H1 (cell line): ENCODE results near the gene BRMS1L. TPM values are rescaled to one million over a fixed set of nuclear protein-coding genes. Genes with fewer than 3 reads are reported as not detected.

Source experiments
- CTCF ChIA-PET: fragments of 300-600 bp; sonication (Branson Sonifier 250); formaldehyde crosslinking; loops from one replicate; lab custom pipeline; 2021; ENCODE audit not compliant: partially characterized antibody; lab: Charles Lee
- POLR2A ChIA-PET: fragments of 300-600 bp; sonication (Branson Sonifier 250); formaldehyde crosslinking; loops from one replicate; lab custom pipeline; 2021; ENCODE audit warnings: inconsistent platforms; ENCODE audit not compliant: partially characterized antibody; lab: Charles Lee
- DNase-seq, 2 experiments: peaks; one replicate each; pipeline versions ENCODE4 v3.0.0 to v3.0.0-alpha.2; 2010 to 2022; ENCODE audit warnings: low spot score in 2 of 2, low read depth in 1 of 2, mixed read lengths in 1 of 2
- FAIRE-seq: peaks from 2 replicates; lab custom pipeline; 2011; peaks lifted over from hg19 to GRCh38; lab: Jason Lieb, UNC
- H2AFZ ChIP-seq: 2 replicates; pipeline ENCODE4 v1.8.1; 2012; ENCODE audit warnings: low read length, inconsistent platforms
- H2AK5ac ChIP-seq: 2 replicates; pipeline ENCODE4 v1.6.1; 2013; ENCODE audit warnings: low read depth, low read length
- H2BK120ac ChIP-seq: replicated peaks from 2 replicates; pipeline ENCODE3; 2013; ENCODE audit warnings: low read depth, low read length, inconsistent platforms
- H2BK12ac ChIP-seq: 2 replicates; pipeline ENCODE4 v1.6.1; 2013; ENCODE audit warnings: low read depth, low read length
- H2BK15ac ChIP-seq: 2 replicates; pipeline ENCODE4 v1.6.1; 2013; ENCODE audit warnings: low read length
- H2BK20ac ChIP-seq: 2 replicates; pipeline ENCODE4 v1.6.1; 2013; ENCODE audit warnings: low read length
- H2BK5ac ChIP-seq: 2 replicates; pipeline ENCODE4 v1.6.1; 2013; ENCODE audit warnings: low read depth, low read length
- H3K14ac ChIP-seq: 2 replicates; pipeline ENCODE4 v1.6.1; 2013; ENCODE audit warnings: inconsistent platforms; ENCODE audit not compliant: insufficient read length
- H3K18ac ChIP-seq: 2 replicates; pipeline ENCODE4 v1.6.1; 2013; ENCODE audit warnings: low read length; ENCODE audit errors: extremely low read depth
- H3K23ac ChIP-seq: 2 replicates; pipeline ENCODE4 v1.6.1; 2013; ENCODE audit warnings: inconsistent platforms; ENCODE audit not compliant: insufficient read length
- H3K23me2 ChIP-seq: 2 replicates; pipeline ENCODE4 v1.6.1; 2013; ENCODE audit warnings: low read depth, low read length
- H3K27ac ChIP-seq: 2 replicates; pipeline ENCODE4 v1.6.1; 2011; ENCODE audit warnings: low read depth, low read length, inconsistent platforms
- H3K27me3 ChIP-seq, 4 experiments: replicated peaks in 1 of 4; 1 replicate in 1 of 4; 2 replicates in 3 of 4; pipeline versions ENCODE4 v1.6.1 to v1.8.1; 2011 to 2013; ENCODE audit warnings: low read length in 3 of 4, mild to moderate bottlenecking in 3 of 4, inconsistent platforms in 2 of 4, mixed read lengths in 2 of 4, moderate library complexity in 1 of 4; ENCODE audit not compliant: control insufficient read depth in 3 of 4, insufficient read depth in 3 of 4; ENCODE audit errors: extremely low read depth in 1 of 4
- H3K36me3 ChIP-seq, 4 experiments: 2 replicates each; pipeline versions ENCODE4 v1.6.1 to v1.8.1; 2011 to 2013; ENCODE audit warnings: mild to moderate bottlenecking in 4 of 4, low read length in 3 of 4, moderate library complexity in 2 of 4, control low read depth in 1 of 4, inconsistent platforms in 1 of 4; ENCODE audit not compliant: insufficient read depth in 4 of 4, control insufficient read depth in 2 of 4
- H3K4ac ChIP-seq: replicated peaks from 2 replicates; pipeline ENCODE3; 2013; ENCODE audit warnings: low read length, low read depth, mixed read lengths, inconsistent platforms; ENCODE audit not compliant: insufficient read length
- H3K4me1 ChIP-seq, 4 experiments: replicated peaks in 1 of 4; 1 replicate in 1 of 4; 2 replicates in 3 of 4; pipeline versions ENCODE4 v1.6.1 to v1.8.1; 2011 to 2013; ENCODE audit warnings: low read length in 3 of 4, inconsistent platforms in 2 of 4, mixed read lengths in 1 of 4; ENCODE audit not compliant: insufficient read depth in 4 of 4, control insufficient read depth in 3 of 4
- H3K4me2 ChIP-seq, 2 experiments: 2 replicates each; pipeline versions ENCODE4 v1.6.1 to v1.8.1; 2011 to 2013; ENCODE audit warnings: low read depth in 2 of 2, low read length in 2 of 2, control low read depth in 1 of 2, inconsistent platforms in 1 of 2, mild to moderate bottlenecking in 1 of 2; ENCODE audit not compliant: insufficient read depth in 1 of 2
- H3K4me3 ChIP-seq, 4 experiments: fragments of 200-600, 300-600 bp in 1 of 4; sonication (generic), shearing (Covaris generic), sonication (Bioruptor Twin) in 1 of 4; 2 replicates each; pipeline versions ENCODE4 v1.5.1 to v1.8.1; 2011 to 2016; ENCODE audit warnings: low read length in 4 of 4, low read depth in 3 of 4, control low read depth in 2 of 4, inconsistent platforms in 2 of 4, mild to moderate bottlenecking in 2 of 4, mixed read lengths in 1 of 4, moderate library complexity in 1 of 4; ENCODE audit not compliant: insufficient read depth in 2 of 4; ENCODE audit errors: extremely low read depth in 1 of 4
- H3K56ac ChIP-seq: replicated peaks from 2 replicates; pipeline ENCODE3; 2013; ENCODE audit warnings: low read depth, mild to moderate bottlenecking, mixed read lengths, low read length, inconsistent platforms; ENCODE audit not compliant: insufficient read length
- H3K79me1 ChIP-seq: 2 replicates; pipeline ENCODE4 v1.6.1; 2013; ENCODE audit warnings: low read depth, low read length, control low read depth
- H3K79me2 ChIP-seq, 2 experiments: 2 replicates each; pipeline versions ENCODE4 v1.6.1 to v1.8.1; 2012 to 2013; ENCODE audit warnings: low read length in 2 of 2, mild to moderate bottlenecking in 2 of 2, inconsistent platforms in 1 of 2; ENCODE audit not compliant: insufficient read depth in 2 of 2, control insufficient read depth in 1 of 2
- H3K9ac ChIP-seq, 4 experiments: replicated peaks in 1 of 4; 1 replicate in 1 of 4; 2 replicates in 3 of 4; pipeline versions ENCODE4 v1.6.1 to v1.8.1; 2011 to 2013; ENCODE audit warnings: low read depth in 3 of 4, low read length in 3 of 4, control low read depth in 2 of 4, mild to moderate bottlenecking in 2 of 4, moderate library complexity in 2 of 4, inconsistent platforms in 1 of 4; ENCODE audit errors: extremely low read depth in 1 of 4
- H3K9me3 ChIP-seq, 2 experiments: 2 replicates each; pipeline versions ENCODE4 v1.6.1 to v1.8.1; 2012 to 2013; ENCODE audit warnings: mild to moderate bottlenecking in 2 of 2, moderate library complexity in 2 of 2, control low read depth in 1 of 2, inconsistent platforms in 1 of 2, low read depth in 1 of 2, low read length in 1 of 2, mixed read lengths in 1 of 2; ENCODE audit not compliant: insufficient read depth in 2 of 2
- H4K20me1 ChIP-seq, 2 experiments: replicated peaks in 1 of 2; 2 replicates each; pipeline versions ENCODE3 to v1.8.1; 2011 to 2013; ENCODE audit warnings: inconsistent platforms in 2 of 2, low read length in 2 of 2, mild to moderate bottlenecking in 1 of 2; ENCODE audit not compliant: insufficient read depth in 2 of 2, control insufficient read depth in 1 of 2
- H4K5ac ChIP-seq: 2 replicates; pipeline ENCODE4 v1.6.1; 2013; ENCODE audit warnings: low read length, low read depth, mixed read lengths, inconsistent platforms; ENCODE audit not compliant: insufficient read length
- H4K8ac ChIP-seq: 2 replicates; pipeline ENCODE4 v1.8.0; 2013; ENCODE audit warnings: mild to moderate bottlenecking, moderate library complexity, low read length, inconsistent platforms; ENCODE audit not compliant: insufficient read depth; ENCODE audit errors: extremely low read depth
- H4K91ac ChIP-seq: replicated peaks from 2 replicates; pipeline ENCODE3; 2013; ENCODE audit warnings: low read length, mixed read lengths, inconsistent platforms; ENCODE audit not compliant: insufficient read length
- BACH1 ChIP-seq: IDR thresholded peaks from 2 replicates; pipeline ENCODE4 v1.6.1; 2012; ENCODE audit warnings: low read length, improper control_type of control experiment
- BCL11A ChIP-seq, 2 experiments: IDR thresholded peaks; one replicate each; pipeline ENCODE4 v1.6.1; 2011; ENCODE audit warnings: low read depth in 2 of 2, low read length in 2 of 2, mild to moderate bottlenecking in 2 of 2
- CEBPB ChIP-seq: IDR thresholded peaks from 2 replicates; pipeline ENCODE4 v1.6.1; 2012; ENCODE audit warnings: low read depth, low read length
- CHD1 ChIP-seq: IDR thresholded peaks from 2 replicates; pipeline ENCODE4 v1.6.1; 2012; ENCODE audit warnings: low read depth, low read length, improper control_type of control experiment
- CHD2 ChIP-seq: IDR thresholded peaks from 2 replicates; pipeline ENCODE4 v1.6.1; 2012; ENCODE audit warnings: low read length, improper control_type of control experiment
- EGR1 ChIP-seq: IDR thresholded peaks from 2 replicates; pipeline ENCODE4 v1.6.1; 2011; ENCODE audit warnings: low read depth, low read length, borderline replicate concordance
- EZH2 ChIP-seq: fragments of 200-600 bp; sonication (generic); IDR thresholded peaks from 2 replicates; pipeline ENCODE4 v1.7.1; 2012; ENCODE audit warnings: low read depth, mild to moderate bottlenecking, moderate library complexity, low read length, inconsistent platforms; ENCODE audit not compliant: severe bottlenecking
- HDAC6 ChIP-seq: IDR thresholded peaks from one replicate; pipeline ENCODE4 v1.7.1; 2012; ENCODE audit warnings: low read depth, mild to moderate bottlenecking, inconsistent platforms, low read length, moderate library complexity
- MAFK ChIP-seq: IDR thresholded peaks from 2 replicates; pipeline ENCODE4 v1.6.1; 2012; ENCODE audit warnings: low read depth, mild to moderate bottlenecking, improper control_type of control experiment, low read length
- NANOG ChIP-seq: IDR thresholded peaks from 2 replicates; pipeline ENCODE4 v1.6.1; 2011; ENCODE audit warnings: low read length, low read depth, mild to moderate bottlenecking, inconsistent platforms; ENCODE audit not compliant: insufficient read depth, poor library complexity, severe bottlenecking
- RXRA ChIP-seq: IDR thresholded peaks from 2 replicates; pipeline ENCODE4 v1.6.1; 2011; ENCODE audit warnings: low read depth, mild to moderate bottlenecking, low read length, moderate library complexity; ENCODE audit not compliant: insufficient read depth
- SIRT6 ChIP-seq: IDR thresholded peaks from one replicate; pipeline ENCODE4 v1.7.1; 2012; ENCODE audit warnings: low read length, inconsistent platforms
- SUZ12 ChIP-seq: fragments of 200-600 bp; sonication (generic); IDR thresholded peaks from 2 replicates; pipeline ENCODE4 v1.6.1; 2012; ENCODE audit warnings: mild to moderate bottlenecking, inconsistent platforms, low read length, moderate library complexity, mixed read lengths
- TCF12 ChIP-seq: IDR thresholded peaks from 2 replicates; pipeline ENCODE4 v1.6.1; 2011; ENCODE audit warnings: low read depth, mild to moderate bottlenecking, low read length
- ZNF274 ChIP-seq: IDR thresholded peaks from 2 replicates; pipeline ENCODE4 v1.7.0; 2012; ENCODE audit warnings: low read length, borderline replicate concordance; ENCODE audit errors: extremely low read depth
- WGBS, 2 experiments: shearing (Covaris generic) in 1 of 2; methylation state at CpG; one replicate each; pipeline versions ENCODE4 v1.1.6 to v1.1.7; 2013 to 2015; ENCODE audit warnings: low lambda C conversion rate in 2 of 2, mixed read lengths in 2 of 2, inconsistent platforms in 1 of 2, low coverage in 1 of 2, missing lambda C conversion rate in 1 of 2; ENCODE audit not compliant: insufficient replicate concordance in 2 of 2, insufficient coverage in 1 of 2, insufficient read length in 1 of 2; ENCODE audit errors: extremely low coverage in 1 of 2, missing lambda C conversion rate in 1 of 2; 5-methylcytosine and 5-hydroxymethylcytosine counted together
- polyA plus RNA-seq, 7 experiments: library from polyadenylated mRNA; depleted of rRNA in 3 of 7; stranded (reverse) in 5 of 7; unstranded in 2 of 7; fragments of >200 nt in 5 of 7; fragments of 200-250 nt in 2 of 7; gene quantifications; 1 replicate in 5 of 7; 2 replicates in 1 of 7; 4 replicates in 1 of 7; pipeline versions ENCODE4 v1.2.1 to v1.2.3, GENCODE V29; 2011 to 2013; ENCODE audit warnings: missing spikeins in 2 of 7, mixed read lengths in 2 of 7
- total RNA-seq: library from RNA; stranded (reverse); fragmentation: NEBNext Ultra II Directional; extraction: Animal tissue kit (Norgen Biotek cat#: 25700); gene quantifications from 2 replicates; pipeline ENCODE4 v1.2.1, GENCODE V29; 2021

BRMS1L gene
- total and polyA plus RNA-seq, 2 of the 8 experiments (the other 6 are each of a cell fraction or from before 2014, with no cell fraction given) = 4.4 to 10.9 TPM

GRCh38 chr14:35915185-35915584, 89.0 kb downstream of the BRMS1L start:
- Histone ChIP-seq H3K9ac (no peak overlapping the region), H3K4ac (no peak overlapping the region), H3K4me3 (no peak overlapping the region), H3K23me2 (no peaks in the 10 kb centered on the region), H2BK12ac (no peak overlapping the region), H4K8ac (no peak overlapping the region), H4K91ac (no peak overlapping the region), H3K4me1 (no peaks in the 10 kb centered on the region), H2BK15ac (no peak overlapping the region), H3K36me3 (no peaks in the 10 kb centered on the region), H2BK20ac (no peak overlapping the region)
- FAIRE-seq (no peak), DNase-seq (no peak)
- WGBS, 2 experiments = 89% methylated on average over 4 of the region's 4 CpGs; no CpG with 5 or more reads in 1 of the 2 experiments
- TF ChIP-seq BCL11A (IDR thresholded peaks at IDR 0.05; ENCODE audit: low read depth in 2 of 2, low read length in 2 of 2) (no peak), NANOG (no peak), EZH2 (no peak), TCF12 (no peak), CEBPB (no peak), MAFK (no peak), HDAC6 (no peak), SUZ12 (no peak), BACH1 (no peak), CHD1 (no peak), SIRT6 (no peak), ZNF274 (no peak), CHD2 (no peak), RXRA (no peak), EGR1 (no peak)
- TF ChIP-seq, all 59 proteins: peak for 0
- Histone ChIP-seq H4K5ac (no peak overlapping the region), H2AFZ (no peak overlapping the region), H3K79me2 (no peaks in the 10 kb centered on the region), H3K14ac (no peak overlapping the region), H3K27ac (no peak overlapping the region), H2BK5ac (no peak overlapping the region), H3K23ac (no peak overlapping the region), H3K18ac (no peak overlapping the region), H3K4me2 (no peak overlapping the region), H2BK120ac (no peak overlapping the region), H2AK5ac (no peak overlapping the region), H3K27me3 (no peaks in the 10 kb centered on the region), H3K79me1 (no peaks in the 10 kb centered on the region), H3K9me3 (no peaks in the 10 kb centered on the region), H4K20me1 (no peaks in the 10 kb centered on the region), H3K56ac (no peak overlapping the region)
- ChIA-PET CTCF (interaction anchor here (1.2 to 1.4 kb wide), 2 partner anchors 33 to 154 kb away, joined by 3 to 4 read pairs; no protein-coding TSS in a partner anchor), POLR2A (no interaction called here)
